Measurements from ENCODE around the gene CDK15. TPM values are rescaled to one million over a fixed set of nuclear protein-coding genes. Genes with fewer than 3 reads are reported as not detected.

The CDK15 gene
- 1.8 and 5.7 TPM in 2 replicates for total RNA-seq

DNA sequence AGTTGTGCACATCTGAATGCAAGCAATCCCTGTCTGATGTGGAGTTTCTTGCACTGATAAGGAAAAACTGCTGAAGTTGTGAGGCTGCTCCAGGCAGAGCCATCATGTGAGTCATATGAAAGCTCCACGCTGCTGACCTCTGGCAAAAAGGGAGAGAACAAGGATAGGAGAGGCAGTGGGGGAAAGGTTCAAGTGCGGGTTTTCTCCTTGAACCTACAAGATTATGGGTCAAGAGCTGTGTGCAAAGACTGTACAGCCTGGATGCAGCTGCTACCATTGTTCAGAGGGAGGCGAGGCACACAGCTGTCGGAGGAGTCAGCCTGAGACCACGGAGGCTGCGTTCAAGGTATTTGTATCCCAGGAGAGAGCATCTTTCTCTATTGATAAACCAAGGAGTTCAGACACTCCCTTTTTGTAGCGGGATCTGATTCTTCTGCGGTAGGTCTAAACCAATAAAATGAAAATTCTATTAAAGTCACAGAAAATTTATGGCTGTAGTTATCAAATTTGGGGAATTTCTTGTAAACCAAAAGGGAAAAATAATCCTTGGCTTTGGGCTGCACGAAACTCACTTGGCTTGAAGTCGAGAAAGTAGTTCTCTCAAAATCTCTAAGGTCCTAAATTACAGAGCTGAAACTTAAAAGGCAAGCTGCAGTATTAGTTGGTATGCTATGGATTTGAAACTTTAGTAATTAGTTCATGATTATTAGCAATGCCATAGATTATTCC is at the start of gene CDK15:
TSS of gene CDK15 (plus strand) at position 96 of the 729 bp plus-strand sequence. CDS start at position 224, 128 bp downstream.

DNA sequence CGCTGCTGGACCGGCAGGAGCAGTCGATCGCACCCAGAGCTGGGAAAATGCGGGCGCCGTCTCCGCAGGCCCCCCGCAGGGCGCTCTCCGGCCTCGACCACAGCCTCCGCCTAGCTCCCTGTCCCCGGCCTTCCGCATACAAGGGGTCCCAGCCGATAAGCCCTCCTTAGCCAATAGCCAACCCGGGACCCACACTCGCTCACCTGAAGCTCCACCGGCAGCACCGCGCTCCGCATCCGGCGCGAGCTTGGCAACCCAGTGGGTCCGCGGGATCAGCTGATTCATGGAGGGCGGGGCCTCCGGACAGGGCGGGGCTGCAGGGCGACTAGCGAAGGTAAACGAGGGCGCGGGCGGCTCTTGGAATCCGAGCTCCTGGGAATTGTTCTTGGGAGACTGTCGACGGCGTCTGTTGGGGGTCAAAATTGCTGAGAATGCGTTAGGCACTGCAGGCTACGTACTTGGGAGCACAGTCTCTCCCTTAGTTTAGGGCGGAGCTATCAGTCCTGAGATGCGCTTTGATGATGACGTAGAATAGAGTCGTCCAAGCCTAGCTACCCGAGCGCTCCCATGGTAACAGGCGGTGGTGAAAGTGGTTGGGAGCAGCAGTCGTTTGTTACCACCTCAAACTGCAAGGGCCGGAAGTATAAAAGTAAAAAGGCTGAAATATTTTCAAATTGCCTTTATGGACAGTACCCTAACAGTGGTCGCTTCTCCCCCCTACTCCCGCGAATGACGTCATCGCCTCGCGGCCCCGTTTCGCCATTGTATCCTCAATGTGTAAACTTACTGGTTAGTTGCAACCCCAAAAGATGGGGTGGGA is 25.5 kb upstream of the CDK15 start, which contains the start of gene ALS2:
TSS of gene ALS2 (minus strand) at position 260 of the 820 bp plus-strand sequence. CDS start 12,048 bp downstream, outside the sequence.

Other genes with a start within 250 kb of the CDK15 start
- gene TMEM237, start 163.0 kb upstream of the CDK15 start, total RNA-seq, result 10.4 and 25.9 TPM in 2 replicates
- 0.13 and 2.3 TPM in 2 replicates for gene MPP4, start 107.9 kb upstream of the CDK15 start, total RNA-seq
- gene ALS2, start 25.6 kb upstream of the CDK15 start, total RNA-seq, result 15.3 and 16.2 TPM in 2 replicates
- 38.5 and 46.5 TPM in 2 replicates for gene FZD7, start 227.3 kb downstream of the CDK15 start, total RNA-seq

All from mesangial cell (primary cell).